ENCODE data around the gene PHF21A. TPM values are rescaled to one million over a fixed set of nuclear protein-coding genes. Genes with fewer than 3 reads are reported as not detected.
"Not testable (repeated sequence)": the region's sequence is repeated elsewhere in the genome, so short reads cannot be mapped to it uniquely, and the experiment has no call there.

Gene PHF21A
- total and polyA plus RNA-seq, 4 donors = 12.0 to 84.0 (median 48.9) TPM

GRCh38 chr11:45983471-45983845 lies 137.8 kb downstream of the PHF21A start:
- DNase-seq (no peak), ATAC-seq (ENCODE audit: low FRiP score) (no peak)
- Histone ChIP-seq H3K27ac (ENCODE audit: low read depth in 1 of 2, low read length in 2 of 2) (peak overlapping the region in 1 of 2 donors; percentile 7), H3K9me3 (ENCODE audit: control insufficient read depth, low read length) (no peaks in the 10 kb centered on the region), H3K4me1 (ENCODE audit: control insufficient read depth in 1 of 2, insufficient read depth in 2 of 2, low read length in 2 of 2) (peaks cover 0 to 2% of the 10 kb centered on the region in 2 donors), H3K36me3 (ENCODE audit: control insufficient read depth in 1 of 2, insufficient read depth in 2 of 2, low read length in 1 of 2) (peaks cover 0 to 1% of the 10 kb centered on the region in 2 donors), H3K4me3 (ENCODE audit: low read length in 2 of 2) (no peak overlapping the region), H3K27me3 (ENCODE audit: control insufficient read depth in 1 of 2, insufficient read depth in 2 of 2, low read length in 1 of 2) (no peaks in the 10 kb centered on the region)
- intact Hi-C loops (cut with DNase I) = no loop called here
- 33 to 40% methylated on average over 4 of the region's 4 CpGs for WGBS, 2 donors

GRCh38 chr11:45982656-45983470 lies 138.4 kb downstream of the PHF21A start:
- DNase-seq = peak in 1 of 2 donors; percentile 82
- peak; percentile 73 for ATAC-seq (ENCODE audit: low FRiP score)
- Histone ChIP-seq H3K27ac (ENCODE audit: low read depth in 1 of 2, low read length in 2 of 2) (no peak overlapping the region), H3K36me3 (ENCODE audit: control insufficient read depth in 1 of 2, insufficient read depth in 2 of 2, low read length in 1 of 2) (peaks cover 0 to 3% of the 10 kb centered on the region in 2 donors), H3K4me1 (ENCODE audit: control insufficient read depth in 1 of 2, insufficient read depth in 2 of 2, low read length in 2 of 2) (peaks cover 0 to 2% of the 10 kb centered on the region in 2 donors), H3K9me3 (ENCODE audit: control insufficient read depth, low read length) (no peaks in the 10 kb centered on the region), H3K27me3 (ENCODE audit: control insufficient read depth in 1 of 2, insufficient read depth in 2 of 2, low read length in 1 of 2) (no peaks in the 10 kb centered on the region), H3K4me3 (ENCODE audit: low read length in 2 of 2) (no peak overlapping the region)
- 17 to 18% methylated on average over 8 of the region's 8 CpGs for WGBS, 2 donors
- intact Hi-C loops (cut with DNase I) = no loop called here

- WGBS, 2 donors = 55 to 63% methylated on average over 5 of the region's 5 CpGs
- ATAC-seq (ENCODE audit: low FRiP score); intact Hi-C loops (cut with DNase I); H3K4me1 ChIP-seq (ENCODE audit: control insufficient read depth in 1 of 2, insufficient read depth in 2 of 2, low read length in 2 of 2); H3K27me3 ChIP-seq (ENCODE audit: control insufficient read depth in 1 of 2, insufficient read depth in 2 of 2, low read length in 1 of 2); H3K9me3 ChIP-seq (ENCODE audit: control insufficient read depth, low read length); H3K36me3 ChIP-seq (ENCODE audit: control insufficient read depth in 1 of 2, insufficient read depth in 2 of 2, low read length in 1 of 2); DNase-seq; H3K27ac ChIP-seq (ENCODE audit: low read depth in 1 of 2, low read length in 2 of 2); H3K4me3 ChIP-seq (ENCODE audit: low read length in 2 of 2): not testable (repeated sequence)
These were observed 139.4 kb downstream of the PHF21A start for GRCh38 chr11:45981826-45982225.

- no peak overlapping the region for H3K4me3 ChIP-seq (ENCODE audit: low read length in 2 of 2)
- ATAC-seq (ENCODE audit: low FRiP score) (no peak), DNase-seq (no peak)
- 99 to 100% methylated on average over 1 of the region's 1 CpG for WGBS, 2 donors
- H3K9me3 ChIP-seq (ENCODE audit: control insufficient read depth, low read length) = no peaks in the 10 kb centered on the region
- H3K36me3 ChIP-seq (ENCODE audit: control insufficient read depth in 1 of 2, insufficient read depth in 2 of 2, low read length in 1 of 2) = peaks cover 3 to 8% of the 10 kb centered on the region in 2 donors
- no peaks in the 10 kb centered on the region for H3K27me3 ChIP-seq (ENCODE audit: control insufficient read depth in 1 of 2, insufficient read depth in 2 of 2, low read length in 1 of 2)
- no peak overlapping the region for H3K27ac ChIP-seq (ENCODE audit: low read depth in 1 of 2, low read length in 2 of 2)
- no peaks in the 10 kb centered on the region for H3K4me1 ChIP-seq (ENCODE audit: control insufficient read depth in 1 of 2, insufficient read depth in 2 of 2, low read length in 2 of 2)
- intact Hi-C loops (cut with DNase I) = no loop called here
These were observed 146.4 kb downstream of the PHF21A start for GRCh38 chr11:45974806-45975205.

GRCh38 chr11:45973601-45974000 lies 147.7 kb downstream of the PHF21A start:
- no peak for ATAC-seq (ENCODE audit: low FRiP score)
- no peak for DNase-seq
- no peak overlapping the region for H3K4me3 ChIP-seq (ENCODE audit: low read length in 2 of 2)
- intact Hi-C loops (cut with DNase I) = no loop called here
- H3K4me1 ChIP-seq (ENCODE audit: control insufficient read depth in 1 of 2, insufficient read depth in 2 of 2, low read length in 2 of 2) = no peaks in the 10 kb centered on the region
- H3K9me3 ChIP-seq (ENCODE audit: control insufficient read depth, low read length) = no peaks in the 10 kb centered on the region
- no peak overlapping the region for H3K27ac ChIP-seq (ENCODE audit: low read depth in 1 of 2, low read length in 2 of 2)
- peaks cover 6 to 8% of the 10 kb centered on the region in 2 donors for H3K36me3 ChIP-seq (ENCODE audit: control insufficient read depth in 1 of 2, insufficient read depth in 2 of 2, low read length in 1 of 2)
- whole genome bisulfite sequencing, 2 donors = 80 to 82% methylated on average over 4 of the region's 4 CpGs
- no peaks in the 10 kb centered on the region for H3K27me3 ChIP-seq (ENCODE audit: control insufficient read depth in 1 of 2, insufficient read depth in 2 of 2, low read length in 1 of 2)

GRCh38 chr11:45968901-45969300 lies 152.4 kb downstream of the PHF21A start:
- Histone ChIP-seq H3K9me3 (ENCODE audit: control insufficient read depth, low read length) (no peaks in the 10 kb centered on the region), H3K27ac (ENCODE audit: low read depth in 1 of 2, low read length in 2 of 2) (no peak overlapping the region), H3K4me1 (ENCODE audit: control insufficient read depth in 1 of 2, insufficient read depth in 2 of 2, low read length in 2 of 2) (no peaks in the 10 kb centered on the region), H3K4me3 (ENCODE audit: low read length in 2 of 2) (no peak overlapping the region), H3K36me3 (ENCODE audit: control insufficient read depth in 1 of 2, insufficient read depth in 2 of 2, low read length in 1 of 2) (peaks cover 5 to 10% of the 10 kb centered on the region in 2 donors), H3K27me3 (ENCODE audit: control insufficient read depth in 1 of 2, insufficient read depth in 2 of 2, low read length in 1 of 2) (no peaks in the 10 kb centered on the region)
- no peak for DNase-seq
- no peak for ATAC-seq (ENCODE audit: low FRiP score)
- intact Hi-C loops (cut with DNase I) = loop anchor here in 1 of 2 donors (10.0 kb wide), 1 partner anchor 156 kb away; the partner anchor contains the start of gene PHF21A
- 95 to 97% methylated on average over 2 of the region's 2 CpGs for WGBS, 2 donors

- ATAC-seq (ENCODE audit: low FRiP score) = no peak
- Histone ChIP-seq H3K36me3 (ENCODE audit: control insufficient read depth in 1 of 2, insufficient read depth in 2 of 2, low read length in 1 of 2) (peaks cover 5 to 10% of the 10 kb centered on the region in 2 donors), H3K4me1 (ENCODE audit: control insufficient read depth in 1 of 2, insufficient read depth in 2 of 2, low read length in 2 of 2) (no peaks in the 10 kb centered on the region), H3K27me3 (ENCODE audit: control insufficient read depth in 1 of 2, insufficient read depth in 2 of 2, low read length in 1 of 2) (no peaks in the 10 kb centered on the region), H3K9me3 (ENCODE audit: control insufficient read depth, low read length) (no peaks in the 10 kb centered on the region), H3K27ac (ENCODE audit: low read depth in 1 of 2, low read length in 2 of 2) (no peak overlapping the region), H3K4me3 (ENCODE audit: low read length in 2 of 2) (no peak overlapping the region)
- intact Hi-C loops (cut with DNase I) = loop anchor here in 1 of 2 donors (10.0 kb wide), 1 partner anchor 157 kb away; the partner anchor contains the start of gene PHF21A
- 62 to 63% methylated on average over 2 of the region's 2 CpGs for WGBS, 2 donors
- no peak for DNase-seq
These were observed 153.7 kb downstream of the PHF21A start for GRCh38 chr11:45967506-45967905.

GRCh38 chr11:45964911-45965389 lies 156.3 kb downstream of the PHF21A start:
- peak; percentile 91 for ATAC-seq (ENCODE audit: low FRiP score)
- intact Hi-C loops (cut with DNase I) = loop anchor here (1.0 to 10.0 kb wide), 2 partner anchors 41 to 160 kb away; partner anchors contain the start of gene PHF21A (in 1 of the 2)
- 13 to 16% methylated on average over 9 of the region's 9 CpGs for WGBS, 2 donors
- H3K27ac ChIP-seq (ENCODE audit: low read depth in 1 of 2, low read length in 2 of 2) = no peak overlapping the region
- no peaks in the 10 kb centered on the region for H3K9me3 ChIP-seq (ENCODE audit: control insufficient read depth, low read length)
- no peaks in the 10 kb centered on the region for H3K27me3 ChIP-seq (ENCODE audit: control insufficient read depth in 1 of 2, insufficient read depth in 2 of 2, low read length in 1 of 2)
- no peak overlapping the region for H3K4me3 ChIP-seq (ENCODE audit: low read length in 2 of 2)
- H3K4me1 ChIP-seq (ENCODE audit: control insufficient read depth in 1 of 2, insufficient read depth in 2 of 2, low read length in 2 of 2) = no peaks in the 10 kb centered on the region
- DNase-seq = peak in 1 of 2 donors; percentile 62
- peaks cover 0 to 8% of the 10 kb centered on the region in 2 donors for H3K36me3 ChIP-seq (ENCODE audit: control insufficient read depth in 1 of 2, insufficient read depth in 2 of 2, low read length in 1 of 2)
